DOHH2 (cell line): Measurements from ENCODE around the gene ARID1B.

ENCODE experiments used
- H3F3A ChIP-seq: fragments of 200-600 bp; sonication (generic), shearing (Covaris generic); 2 replicates; pipeline ENCODE4 v1.6.0; 2016; ENCODE audit warnings: antibody characterized with exemption, mild to moderate bottlenecking; ENCODE audit not compliant: control insufficient read depth, insufficient read depth
- H3K27ac ChIP-seq: fragments of 200-600 bp; sonication (generic); 2 replicates; pipeline ENCODE4 v1.5.1; 2014; ENCODE audit warnings: low read depth, mild to moderate bottlenecking, low read length, moderate library complexity
- H3K27me3 ChIP-seq: fragments of 200-600 bp; sonication (generic); 2 replicates; pipeline ENCODE4 v1.6.1; 2014; ENCODE audit warnings: mild to moderate bottlenecking, low read length, mixed read lengths; ENCODE audit not compliant: control insufficient read depth
- H3K36me3 ChIP-seq: fragments of 200-600 bp; sonication (generic); 2 replicates; pipeline ENCODE4 v1.6.1; 2014; ENCODE audit warnings: mild to moderate bottlenecking, low read length, moderate library complexity, mixed read lengths; ENCODE audit not compliant: control insufficient read depth
- H3K4me1 ChIP-seq: fragments of 200-600 bp; sonication (generic); 2 replicates; pipeline ENCODE4 v1.6.1; 2014; ENCODE audit warnings: mild to moderate bottlenecking, low read length, mixed read lengths; ENCODE audit not compliant: control insufficient read depth
- H3K4me2 ChIP-seq: fragments of 200-600 bp; sonication (generic); 2 replicates; pipeline ENCODE4 v1.6.0; 2014; ENCODE audit warnings: mild to moderate bottlenecking, low read length, moderate library complexity
- H3K4me3 ChIP-seq: fragments of 200-600 bp; sonication (generic); 2 replicates; pipeline ENCODE4 v1.5.1; 2014; ENCODE audit warnings: mild to moderate bottlenecking, low read length, mixed read lengths
- H3K79me2 ChIP-seq: fragments of 200-600 bp; sonication (generic); 2 replicates; pipeline ENCODE4 v1.6.1; 2014; ENCODE audit warnings: mild to moderate bottlenecking, low read length, mixed read lengths; ENCODE audit not compliant: control insufficient read depth
- H3K9me2 ChIP-seq: fragments of 200-600 bp; sonication (generic); replicated peaks from 2 replicates; pipeline ENCODE4 v1.6.1; 2014; ENCODE audit warnings: mild to moderate bottlenecking, low read length, mixed read lengths; ENCODE audit not compliant: control insufficient read depth
- H3K9me3 ChIP-seq: fragments of 200-600 bp; sonication (generic); 2 replicates; pipeline ENCODE4 v1.6.1; 2014; ENCODE audit warnings: antibody characterized with exemption, low read length, mixed read lengths; ENCODE audit not compliant: control insufficient read depth, insufficient read depth
- H4K20me1 ChIP-seq: fragments of 200-600 bp; sonication (generic); 2 replicates; pipeline ENCODE4 v1.6.0; 2014; ENCODE audit warnings: low read depth, mild to moderate bottlenecking, antibody characterized with exemption, low read length, moderate library complexity; ENCODE audit not compliant: control insufficient read depth, insufficient read depth
- EZH2phosphoT487 ChIP-seq: fragments of 200-600 bp; sonication (generic); IDR thresholded peaks from 2 replicates; pipeline ENCODE4 v1.6.1; 2017; ENCODE audit warnings: borderline replicate concordance, mild to moderate bottlenecking, antibody characterized with exemption, low read length, moderate library complexity, mixed read lengths
- TF ChIP-seq, protein P1 (sequence below): fragments of 200-600 bp; sonication (generic); IDR thresholded peaks from one replicate; pipeline ENCODE4 v1.5.1; 2014; ENCODE audit warnings: antibody characterized with exemption, mild to moderate bottlenecking, low read depth, low read length; ENCODE audit not compliant: poor library complexity, severe bottlenecking

Gene ARID1B

DNA sequence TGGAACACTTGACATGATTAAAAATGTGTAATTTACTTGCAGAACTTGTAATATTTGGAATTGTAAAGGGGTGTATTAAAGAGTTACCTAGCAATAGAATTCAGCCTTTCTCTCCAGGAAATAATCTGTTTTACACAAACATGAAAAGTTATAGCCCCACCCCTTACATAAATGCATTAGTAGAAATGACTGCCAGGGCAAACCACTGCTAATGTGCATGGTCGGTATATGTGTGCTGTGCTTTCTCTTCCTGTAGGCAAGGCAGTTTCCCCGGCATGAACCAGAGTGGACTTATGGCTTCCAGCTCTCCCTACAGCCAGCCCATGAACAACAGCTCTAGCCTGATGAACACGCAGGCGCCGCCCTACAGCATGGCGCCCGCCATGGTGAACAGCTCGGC is 389.6 kb downstream of the ARID1B start:
- Histone ChIP-seq H3K9me2 (no peaks in the 10 kb centered on the region), H4K20me1 (no peaks in the 10 kb centered on the region), H3K9me3 (no peaks in the 10 kb centered on the region), H3K79me2 (no peaks in the 10 kb centered on the region), H3K4me3 (no peak overlapping the region), H3K27ac (no peak overlapping the region), H3F3A (no peaks in the 10 kb centered on the region), H3K4me1 (no peaks in the 10 kb centered on the region), H3K4me2 (no peak overlapping the region), H3K27me3 (no peaks in the 10 kb centered on the region), H3K36me3 (peaks cover 30% of the 10 kb centered on the region)
- TF ChIP-seq EZH2phosphoT487 = no peak
- TF ChIP-seq, protein P1, sequence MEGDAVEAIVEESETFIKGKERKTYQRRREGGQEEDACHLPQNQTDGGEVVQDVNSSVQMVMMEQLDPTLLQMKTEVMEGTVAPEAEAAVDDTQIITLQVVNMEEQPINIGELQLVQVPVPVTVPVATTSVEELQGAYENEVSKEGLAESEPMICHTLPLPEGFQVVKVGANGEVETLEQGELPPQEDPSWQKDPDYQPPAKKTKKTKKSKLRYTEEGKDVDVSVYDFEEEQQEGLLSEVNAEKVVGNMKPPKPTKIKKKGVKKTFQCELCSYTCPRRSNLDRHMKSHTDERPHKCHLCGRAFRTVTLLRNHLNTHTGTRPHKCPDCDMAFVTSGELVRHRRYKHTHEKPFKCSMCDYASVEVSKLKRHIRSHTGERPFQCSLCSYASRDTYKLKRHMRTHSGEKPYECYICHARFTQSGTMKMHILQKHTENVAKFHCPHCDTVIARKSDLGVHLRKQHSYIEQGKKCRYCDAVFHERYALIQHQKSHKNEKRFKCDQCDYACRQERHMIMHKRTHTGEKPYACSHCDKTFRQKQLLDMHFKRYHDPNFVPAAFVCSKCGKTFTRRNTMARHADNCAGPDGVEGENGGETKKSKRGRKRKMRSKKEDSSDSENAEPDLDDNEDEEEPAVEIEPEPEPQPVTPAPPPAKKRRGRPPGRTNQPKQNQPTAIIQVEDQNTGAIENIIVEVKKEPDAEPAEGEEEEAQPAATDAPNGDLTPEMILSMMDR = no peak

DNA sequence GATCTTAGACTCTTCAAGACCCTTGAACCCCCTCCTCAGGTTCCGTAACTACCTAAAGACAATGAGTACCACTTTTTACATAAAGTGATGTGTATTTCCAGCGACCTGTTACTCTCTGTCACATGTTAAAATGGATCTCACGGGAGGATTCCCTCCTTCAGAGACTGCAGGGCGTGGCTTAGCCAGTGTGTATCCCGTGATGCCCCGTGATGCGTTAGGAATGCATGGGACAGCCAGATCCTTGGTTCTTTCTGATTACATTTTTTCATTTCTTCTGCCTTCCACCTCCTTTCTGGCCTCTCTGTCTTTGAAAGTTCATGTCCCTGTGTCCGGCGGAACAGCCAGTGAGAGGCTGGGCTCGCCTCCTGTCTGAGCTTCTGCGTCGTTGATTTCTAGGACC is 390.7 kb downstream of the ARID1B start:
- Histone ChIP-seq H3K36me3 (peaks cover 33% of the 10 kb centered on the region), H3K79me2 (no peaks in the 10 kb centered on the region), H3K27me3 (no peaks in the 10 kb centered on the region), H3K9me2 (no peaks in the 10 kb centered on the region), H3F3A (no peaks in the 10 kb centered on the region), H3K4me1 (no peaks in the 10 kb centered on the region), H3K27ac (no peak overlapping the region), H3K4me2 (no peak overlapping the region), H3K4me3 (no peak overlapping the region), H3K9me3 (no peaks in the 10 kb centered on the region), H4K20me1 (no peaks in the 10 kb centered on the region)
- TF ChIP-seq EZH2phosphoT487 = no peak
- TF ChIP-seq, protein P1 = no peak

DNA sequence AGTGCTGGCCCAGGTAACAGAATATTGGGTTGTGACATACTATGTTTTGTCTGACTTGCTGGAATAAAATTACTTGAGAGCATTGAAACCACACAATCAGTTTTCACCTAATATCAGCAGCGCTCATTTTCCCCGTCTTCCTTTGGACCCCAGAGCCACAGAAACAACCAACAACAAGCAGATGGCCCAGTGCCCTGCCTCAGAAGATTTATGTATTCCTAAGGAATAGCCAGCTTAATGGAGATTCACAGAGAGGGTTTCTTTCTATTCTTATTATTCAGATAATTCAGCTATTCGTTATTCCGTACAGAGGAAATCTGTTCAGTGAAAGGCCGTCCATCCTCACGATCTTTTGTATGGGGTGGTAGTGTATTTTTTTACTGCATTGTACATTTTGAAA is 391.3 kb downstream of the ARID1B start:
- Histone ChIP-seq H3K36me3 (peaks cover 35% of the 10 kb centered on the region), H3K9me2 (no peaks in the 10 kb centered on the region), H4K20me1 (no peaks in the 10 kb centered on the region), H3K79me2 (no peaks in the 10 kb centered on the region), H3K4me2 (no peak overlapping the region), H3K27me3 (no peaks in the 10 kb centered on the region), H3K4me1 (no peaks in the 10 kb centered on the region), H3K27ac (no peak overlapping the region), H3F3A (no peaks in the 10 kb centered on the region), H3K4me3 (no peak overlapping the region), H3K9me3 (no peaks in the 10 kb centered on the region)
- TF ChIP-seq, protein P1 = no peak
- no peak for TF ChIP-seq EZH2phosphoT487

DNA sequence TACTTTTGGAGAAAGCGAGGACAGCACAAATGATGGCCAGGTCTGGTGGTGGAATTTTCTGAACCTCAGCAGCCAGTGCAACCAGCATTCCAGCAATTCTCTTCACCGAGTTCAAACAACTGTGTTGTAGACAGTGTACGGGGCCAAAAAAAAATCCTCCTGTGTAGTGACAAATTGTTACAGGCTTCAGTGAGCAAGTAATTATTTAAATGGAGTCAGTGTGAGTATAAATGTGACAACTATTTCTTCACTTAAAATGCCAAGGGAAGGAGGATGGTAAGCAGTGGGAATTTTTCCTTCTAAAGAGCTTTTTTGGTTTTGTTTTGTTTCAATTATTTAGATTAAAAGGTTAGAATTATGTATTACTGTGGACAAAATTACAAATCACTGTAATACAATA is 392.0 kb downstream of the ARID1B start:
- Histone ChIP-seq H3K9me2 (no peaks in the 10 kb centered on the region), H3K4me2 (no peak overlapping the region), H3K27ac (no peak overlapping the region), H3K36me3 (peaks cover 38% of the 10 kb centered on the region), H3K4me3 (no peak overlapping the region), H4K20me1 (no peaks in the 10 kb centered on the region), H3F3A (no peaks in the 10 kb centered on the region), H3K9me3 (no peaks in the 10 kb centered on the region), H3K4me1 (no peaks in the 10 kb centered on the region), H3K27me3 (no peaks in the 10 kb centered on the region), H3K79me2 (no peaks in the 10 kb centered on the region)
- TF ChIP-seq, protein P1 = no peak
- no peak for TF ChIP-seq EZH2phosphoT487
